Sigmoid colon (tissue), 7 donors: ENCODE data around the gene OIT3. TPM values are rescaled to one million over a fixed set of nuclear protein-coding genes. Genes with fewer than 3 reads are reported as not detected.

Experiments used
- DNase-seq: peaks from one replicate; pipeline ENCODE4 v3.0.0-alpha.2; 2019
- H3K27ac ChIP-seq, 4 donors: fragments of 200-600 bp; sonication (generic); one replicate each; pipeline ENCODE4 v1.5.1; 2016 to 2019; ENCODE audit warnings: mild to moderate bottlenecking in 1 of 4
- H3K27me3 ChIP-seq, 3 donors: fragments of 200-600 bp; sonication (generic); one replicate each; pipeline ENCODE4 v1.5.1; 2019; ENCODE audit warnings: mild to moderate bottlenecking in 1 of 3
- H3K36me3 ChIP-seq, 4 donors: fragments of 200-600 bp; sonication (generic); one replicate each; pipeline ENCODE4 v1.5.1; 2016 to 2019
- H3K4me1 ChIP-seq, 4 donors: fragments of 200-600 bp; sonication (generic); one replicate each; pipeline ENCODE4 v1.5.1; 2017 to 2019
- H3K4me3 ChIP-seq, 4 donors: fragments of 200-600 bp; sonication (generic); one replicate each; pipeline ENCODE4 v1.5.1; 2017 to 2019; ENCODE audit warnings: mild to moderate bottlenecking in 2 of 4, moderate library complexity in 1 of 4
- H3K9me3 ChIP-seq, 4 donors: fragments of 200-600 bp in 3 of 4; sonication (generic) in 3 of 4; one replicate each; pipeline versions ENCODE4 v1.5.1 to v1.6.1; 2013 to 2019
- CTCF ChIP-seq, 4 experiments: fragments of 450-650 bp in 3 of 4; fragments of 200-600 bp in 1 of 4; IDR thresholded peaks; one replicate each; pipeline ENCODE4 v1.5.1; 2016 to 2019; ENCODE audit warnings: antibody characterized with exemption in 4 of 4, mild to moderate bottlenecking in 3 of 4, moderate library complexity in 2 of 4
- EP300 ChIP-seq, 4 donors: sonication (generic); formaldehyde crosslinking; IDR thresholded peaks; one replicate each; pipeline ENCODE4 v1.6.1; 2017; ENCODE audit warnings: antibody characterized with exemption in 4 of 4
- POLR2A ChIP-seq, 2 donors: fragments of 450-650 bp; IDR thresholded peaks; one replicate each; pipeline ENCODE4 v1.6.1; 2016; ENCODE audit warnings: antibody characterized with exemption in 2 of 2, mild to moderate bottlenecking in 2 of 2, moderate library complexity in 2 of 2
- POLR2AphosphoS5 ChIP-seq, 4 donors: sonication (generic); formaldehyde crosslinking; IDR thresholded peaks; one replicate each; pipeline ENCODE4 v1.6.1; 2017; ENCODE audit warnings: antibody characterized with exemption in 4 of 4
- WGBS, 2 donors: extraction: QIAGEN DNeasy Blood & Tissue Kit; methylation state at CpG; one replicate each; pipeline ENCODE4 v1.1.7; 2013; 5-methylcytosine and 5-hydroxymethylcytosine counted together
- intact Hi-C: fragments of 100-400 bp; cut with DNase I; formaldehyde crosslinking; loops from one replicate; pipeline ENCODE4 v1.15.1; 2023
- polyA plus RNA-seq, 3 donors: library from polyadenylated mRNA; stranded (reverse); fragments of 200-250 nt; gene quantifications; one replicate each; pipeline ENCODE4 v1.2.3, GENCODE V29; 2013
- total RNA-seq, 4 donors: library from RNA; depleted of rRNA; stranded (reverse); fragments of >200 nt; gene quantifications; one replicate each; pipeline ENCODE4 v1.1.0, GENCODE V29; 2016
- donor health status: healthy with polysubstance abuse.
- donor health status: Bipolar disorder and iron deficiency.
- donor health status: healthy.

Gene OIT3
- total and polyA plus RNA-seq, 7 donors = 0.04 TPM; not detected in 6

- Histone ChIP-seq H3K36me3 (no peaks in the 10 kb centered on the region), H3K4me3 (no peak overlapping the region), H3K27me3 (no peaks in the 10 kb centered on the region), H3K27ac (no peak overlapping the region), H3K9me3 (no peaks in the 10 kb centered on the region), H3K4me1 (no peaks in the 10 kb centered on the region)
- DNase-seq = no peak
- intact Hi-C loops = no loop called here
- TF ChIP-seq CTCF (IDR thresholded peaks at IDR 0.05) (no peak), EP300 (IDR thresholded peaks at IDR 0.05) (no peak), POLR2AphosphoS5 (IDR thresholded peaks at IDR 0.05) (no peak), POLR2A (IDR thresholded peaks at IDR 0.05) (no peak)
- WGBS, 2 donors = 78 to 94% methylated on average over 3 of the region's 3 CpGs
Observed at GRCh38 chr10:72904806-72905205, 11.3 kb downstream of the OIT3 start.

DNA sequence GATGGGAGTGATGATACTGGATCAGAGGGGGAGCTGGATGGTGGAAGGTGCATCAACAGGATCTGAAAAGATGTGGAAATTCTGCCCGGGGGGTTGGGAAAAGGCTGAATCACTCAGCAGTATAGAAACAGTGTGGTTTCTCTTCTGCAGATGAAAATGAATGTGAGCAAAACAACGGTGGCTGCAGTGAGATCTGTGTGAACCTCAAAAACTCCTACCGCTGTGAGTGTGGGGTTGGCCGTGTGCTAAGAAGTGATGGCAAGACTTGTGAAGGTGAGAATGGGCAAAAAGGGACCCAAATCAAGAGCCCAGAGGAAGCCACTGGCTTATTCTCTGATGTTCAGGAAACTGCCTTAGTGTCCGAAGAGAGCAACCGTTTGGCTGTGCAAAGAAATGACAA, 12.9 kb downstream of the OIT3 start:
- DNase-seq = no peak
- no peaks in the 10 kb centered on the region for H3K4me1 ChIP-seq
- no peaks in the 10 kb centered on the region for H3K9me3 ChIP-seq
- no peak overlapping the region for H3K4me3 ChIP-seq
- no peaks in the 10 kb centered on the region for H3K27me3 ChIP-seq
- H3K36me3 ChIP-seq = no peaks in the 10 kb centered on the region
- 92 to 93% methylated on average over 6 of the region's 6 CpGs for WGBS, 2 donors
- TF ChIP-seq POLR2A (IDR thresholded peaks at IDR 0.05) (no peak), CTCF (IDR thresholded peaks at IDR 0.05) (no peak), POLR2AphosphoS5 (IDR thresholded peaks at IDR 0.05) (no peak), EP300 (IDR thresholded peaks at IDR 0.05) (no peak)
- intact Hi-C loops = no loop called here
- no peak overlapping the region for H3K27ac ChIP-seq

GRCh38 chr10:72910705-72911104, 17.2 kb downstream of the OIT3 start:
- Histone ChIP-seq H3K36me3 (no peaks in the 10 kb centered on the region), H3K27ac (no peak overlapping the region), H3K4me3 (no peak overlapping the region), H3K27me3 (no peaks in the 10 kb centered on the region), H3K4me1 (no peaks in the 10 kb centered on the region), H3K9me3 (no peaks in the 10 kb centered on the region)
- intact Hi-C loops = no loop called here
- DNase-seq = no peak
- TF ChIP-seq POLR2A (IDR thresholded peaks at IDR 0.05) (no peak), EP300 (IDR thresholded peaks at IDR 0.05) (no peak), CTCF (IDR thresholded peaks at IDR 0.05) (no peak), POLR2AphosphoS5 (IDR thresholded peaks at IDR 0.05) (no peak)

GRCh38 chr10:72911758-72912157, 18.2 kb downstream of the OIT3 start:
- no peaks in the 10 kb centered on the region for H3K9me3 ChIP-seq
- DNase-seq = no peak
- WGBS, 2 donors = 95 to 98% methylated on average over 2 of the region's 2 CpGs
- H3K4me3 ChIP-seq = no peak overlapping the region
- H3K27ac ChIP-seq = no peak overlapping the region
- no peaks in the 10 kb centered on the region for H3K4me1 ChIP-seq
- intact Hi-C loops = no loop called here
- TF ChIP-seq POLR2A (IDR thresholded peaks at IDR 0.05) (no peak), POLR2AphosphoS5 (IDR thresholded peaks at IDR 0.05) (no peak), EP300 (IDR thresholded peaks at IDR 0.05) (no peak), CTCF (IDR thresholded peaks at IDR 0.05) (no peak)
- no peaks in the 10 kb centered on the region for H3K27me3 ChIP-seq
- H3K36me3 ChIP-seq = no peaks in the 10 kb centered on the region

GRCh38 chr10:72912736-72913135, 19.2 kb downstream of the OIT3 start:
- no peak for TF ChIP-seq POLR2A (IDR thresholded peaks at IDR 0.05)
- no peak for TF ChIP-seq EP300 (IDR thresholded peaks at IDR 0.05)
- TF ChIP-seq CTCF (IDR thresholded peaks at IDR 0.05) = no peak
- no peak for TF ChIP-seq POLR2AphosphoS5 (IDR thresholded peaks at IDR 0.05)
- H3K27ac ChIP-seq = no peak overlapping the region
- DNase-seq = no peak
- no peaks in the 10 kb centered on the region for H3K27me3 ChIP-seq
- intact Hi-C loops = no loop called here
- no peaks in the 10 kb centered on the region for H3K9me3 ChIP-seq
- WGBS, 2 donors = 22 to 62% methylated on average over 4 of the region's 4 CpGs
- no peaks in the 10 kb centered on the region for H3K4me1 ChIP-seq
- no peak overlapping the region for H3K4me3 ChIP-seq
- no peaks in the 10 kb centered on the region for H3K36me3 ChIP-seq
